K562 (cell line): Measurements from ENCODE around the gene OXLD1. TPM values are rescaled to one million over a fixed set of nuclear protein-coding genes. Genes with fewer than 3 reads are reported as not detected.

Experiments used
- CAMTA2 ChIP-seq: fragments of 250-450 bp; sonication (Bioruptor Pico); conservative IDR thresholded peaks from 2 replicates; pipeline ENCODE4 v1.5.1; 2022
- CHD1 ChIP-seq: fragments of 200-600 bp; sonication (generic); IDR thresholded peaks from one replicate; pipeline ENCODE4 v1.6.1; 2012; ENCODE audit warnings: mild to moderate bottlenecking, moderate library complexity, low read length, inconsistent platforms
- GTF2B ChIP-seq: IDR thresholded peaks from 2 replicates; pipeline ENCODE4 v1.6.1; 2011; ENCODE audit not compliant: insufficient read length; ENCODE audit errors: extremely low read depth
- HMGXB4 ChIP-seq: sonication (generic); formaldehyde crosslinking; IDR thresholded peaks from 2 replicates; pipeline ENCODE4 v1.8.1; 2023; ENCODE audit warnings: mild to moderate bottlenecking, missing genetic modification reagents
- JUND ChIP-seq, 2 experiments: IDR thresholded peaks; 2 replicates in 1 of 2; 3 replicates in 1 of 2; pipeline ENCODE4 v1.6.1; 2011; ENCODE audit warnings: borderline replicate concordance in 2 of 2, low read depth in 2 of 2, low read length in 2 of 2, improper control_type of control experiment in 1 of 2, missing biosample characterization in 1 of 2, missing genetic modification characterization in 1 of 2, missing genetic modification reagents in 1 of 2
- NR4A1 ChIP-seq, 2 experiments: fragments of 250-450 bp in 1 of 2; fragments of 450-650 bp in 1 of 2; sonication (Bioruptor Pico) in 1 of 2; IDR thresholded peaks; 2 replicates each; pipeline versions ENCODE4 v1.4.0 to v1.6.1; 2016 to 2020; ENCODE audit warnings: mild to moderate bottlenecking in 2 of 2, missing compliant biosample characterization in 1 of 2, missing genetic modification characterization in 1 of 2, moderate library complexity in 1 of 2
- PCBP1 ChIP-seq: fragments of 200-400 bp; formaldehyde crosslinking; IDR thresholded peaks from 2 replicates; pipeline ENCODE4 v1.6.1; 2018; ENCODE audit warnings: mild to moderate bottlenecking, low read depth, low read length; ENCODE audit not compliant: poor library complexity, severe bottlenecking
- POLR2A ChIP-seq: fragments of 450-650 bp; conservative IDR thresholded peaks from 2 replicates; pipeline ENCODE4 v1.6.1; 2016
- RAD51 ChIP-seq: fragments of 450-650 bp; IDR thresholded peaks from 2 replicates; pipeline ENCODE4 v1.7.1; 2016; ENCODE audit warnings: low read depth, mild to moderate bottlenecking, borderline replicate concordance
- USF1 ChIP-seq: sonication (generic); formaldehyde crosslinking; IDR thresholded peaks from 2 replicates; pipeline ENCODE4 v1.9.0; 2022; ENCODE audit warnings: mild to moderate bottlenecking, missing genetic modification reagents
- ZNF431 ChIP-seq: sonication (generic); formaldehyde crosslinking; IDR thresholded peaks from 2 replicates; pipeline ENCODE4 v1.8.0; 2022; ENCODE audit warnings: mild to moderate bottlenecking, missing genetic modification reagents
- ZNF551 ChIP-seq: fragments of 250-450 bp; sonication (Bioruptor Pico); IDR thresholded peaks from 2 replicates; pipeline ENCODE4 v1.5.0; 2021; ENCODE audit warnings: mild to moderate bottlenecking, moderate library complexity
- polyA plus RNA-seq, 8 experiments: library from polyadenylated mRNA; depleted of rRNA in 4 of 8; stranded (reverse) in 5 of 8; unstranded in 3 of 8; fragments of >200 nt; fragmentation: Nextera tagmentation in 2 of 8; fragmentation: Illumina TruSeq in 1 of 8; extraction: Ambion mirVana in 2 of 8; extraction: Trizol in 1 of 8; gene quantifications; 2 replicates each; pipeline versions ENCODE4 v1.2.1 to v1.2.3, GENCODE V29; 2011 to 2014; ENCODE audit warnings: inconsistent platforms in 1 of 8, missing spikeins in 1 of 8
- total RNA-seq, 7 experiments: library from RNA; depleted of rRNA in 6 of 7; stranded (reverse); fragments of >200 nt in 6 of 7; fragmentation: Illumina TruSeq in 2 of 7; extraction: Trizol in 2 of 7; gene quantifications; 2 replicates each; pipeline versions ENCODE4 v1.2.1 to v1.2.3, GENCODE V29; 2011 to 2021; ENCODE audit warnings: low replicate concordance in 1 of 7
- TF ChIP-seq, protein P1 (sequence below): fragments of 450-650 bp; formaldehyde crosslinking; IDR thresholded peaks from 2 replicates; pipeline ENCODE4 v1.4.0; 2022; ENCODE audit warnings: missing genetic modification characterization
- TF ChIP-seq, protein P2 (sequence below): sonication (generic); formaldehyde crosslinking; IDR thresholded peaks from 2 replicates; pipeline ENCODE4 v1.8.1; 2023; ENCODE audit warnings: mild to moderate bottlenecking, missing genetic modification reagents, moderate library complexity
- TF ChIP-seq, protein P3 (sequence below), 3 experiments: fragments of 200-800 bp in 1 of 3; sonication (Bioruptor generic) in 1 of 3; sonication (generic) in 1 of 3; formaldehyde crosslinking in 1 of 3; IDR thresholded peaks; 2 replicates each; pipeline versions ENCODE4 v1.6.1 to v1.8.0; 2016 to 2022; ENCODE audit warnings: mild to moderate bottlenecking in 2 of 3, missing compliant biosample characterization in 2 of 3, missing genetic modification characterization in 2 of 3, missing genetic modification reagents in 1 of 3
- TF ChIP-seq, protein P4 (sequence below): fragments of 450-650 bp; IDR thresholded peaks from 2 replicates; pipeline ENCODE4 v1.6.1; 2017; ENCODE audit warnings: mild to moderate bottlenecking, moderate library complexity

The OXLD1 gene
- total and polyA plus RNA-seq, 9 of the 15 experiments (the other 6 are each of a cell fraction or from before 2014, with no cell fraction given) = 4.4 to 115 (median 29.3) TPM

DNA sequence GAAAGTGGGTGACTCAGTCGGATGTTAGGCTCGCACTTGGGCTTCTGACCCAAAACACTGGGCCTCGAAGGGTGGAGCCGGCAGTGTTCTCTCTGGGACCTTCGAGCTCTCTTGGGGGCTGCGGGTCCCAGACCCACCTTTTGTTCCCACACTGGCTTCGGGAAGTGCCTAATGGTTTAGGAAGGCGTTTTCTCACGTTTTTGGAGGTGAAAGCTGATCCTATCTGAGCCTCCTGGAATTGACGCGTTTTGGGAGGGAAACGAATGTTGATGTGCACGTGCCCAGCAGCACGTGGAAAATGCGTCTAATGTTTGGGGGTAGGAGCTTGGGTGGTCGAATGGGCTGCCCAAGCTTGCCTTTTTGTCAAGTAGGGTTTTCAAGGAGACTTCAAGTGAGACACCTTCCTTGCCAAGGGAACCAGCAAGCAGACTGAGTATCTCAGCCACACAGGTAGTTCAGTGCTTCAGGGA is 18.1 kb upstream of the OXLD1 start (continued):
- TF ChIP-seq, protein P1, sequence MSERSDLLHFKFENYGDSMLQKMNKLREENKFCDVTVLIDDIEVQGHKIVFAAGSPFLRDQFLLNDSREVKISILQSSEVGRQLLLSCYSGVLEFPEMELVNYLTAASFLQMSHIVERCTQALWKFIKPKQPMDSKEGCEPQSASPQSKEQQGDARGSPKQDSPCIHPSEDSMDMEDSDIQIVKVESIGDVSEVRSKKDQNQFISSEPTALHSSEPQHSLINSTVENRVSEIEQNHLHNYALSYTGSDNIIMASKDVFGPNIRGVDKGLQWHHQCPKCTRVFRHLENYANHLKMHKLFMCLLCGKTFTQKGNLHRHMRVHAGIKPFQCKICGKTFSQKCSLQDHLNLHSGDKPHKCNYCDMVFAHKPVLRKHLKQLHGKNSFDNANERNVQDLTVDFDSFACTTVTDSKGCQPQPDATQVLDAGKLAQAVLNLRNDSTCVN = no peak
- peak; percentile 67; the same call in 1 of the 2 replicates for TF ChIP-seq HMGXB4 (CRISPR knock-in tag)
- no peak for TF ChIP-seq NR4A1 (CRISPR knock-in tag; IDR thresholded peaks at IDR 0.05)
- TF ChIP-seq NR4A1 (tag; IDR thresholded peaks at IDR 0.05) = no peak
- no peak for TF ChIP-seq CHD1
- TF ChIP-seq GTF2B = no peak
- TF ChIP-seq CAMTA2 (CRISPR knock-in tag) = no peak
- 0 out of 2 replicates have a peak, but pooled peaks have one; percentile 8 for TF ChIP-seq RAD51
- TF ChIP-seq POLR2A = no peak
- no peak for TF ChIP-seq PCBP1
- no peak for TF ChIP-seq ZNF431 (CRISPR knock-in tag)
- TF ChIP-seq USF1 (CRISPR knock-in tag) = peak; percentile 82
- TF ChIP-seq, protein P2, sequence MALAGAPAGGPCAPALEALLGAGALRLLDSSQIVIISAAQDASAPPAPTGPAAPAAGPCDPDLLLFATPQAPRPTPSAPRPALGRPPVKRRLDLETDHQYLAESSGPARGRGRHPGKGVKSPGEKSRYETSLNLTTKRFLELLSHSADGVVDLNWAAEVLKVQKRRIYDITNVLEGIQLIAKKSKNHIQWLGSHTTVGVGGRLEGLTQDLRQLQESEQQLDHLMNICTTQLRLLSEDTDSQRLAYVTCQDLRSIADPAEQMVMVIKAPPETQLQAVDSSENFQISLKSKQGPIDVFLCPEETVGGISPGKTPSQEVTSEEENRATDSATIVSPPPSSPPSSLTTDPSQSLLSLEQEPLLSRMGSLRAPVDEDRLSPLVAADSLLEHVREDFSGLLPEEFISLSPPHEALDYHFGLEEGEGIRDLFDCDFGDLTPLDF (CRISPR knock-in tag) = 0 out of 2 replicates have a peak, but pooled peaks have one; percentile 43
- TF ChIP-seq, protein P3, sequence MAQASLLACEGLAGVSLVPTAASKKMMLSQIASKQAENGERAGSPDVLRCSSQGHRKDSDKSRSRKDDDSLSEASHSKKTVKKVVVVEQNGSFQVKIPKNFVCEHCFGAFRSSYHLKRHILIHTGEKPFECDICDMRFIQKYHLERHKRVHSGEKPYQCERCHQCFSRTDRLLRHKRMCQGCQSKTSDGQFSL (CRISPR knock-in tag; IDR thresholded peaks at IDR 0.05) = 0 out of 2 replicates have a peak, but pooled peaks have one; percentile 22
- TF ChIP-seq, protein P3 (tag; IDR thresholded peaks at IDR 0.05) = no peak
- TF ChIP-seq, protein P4, sequence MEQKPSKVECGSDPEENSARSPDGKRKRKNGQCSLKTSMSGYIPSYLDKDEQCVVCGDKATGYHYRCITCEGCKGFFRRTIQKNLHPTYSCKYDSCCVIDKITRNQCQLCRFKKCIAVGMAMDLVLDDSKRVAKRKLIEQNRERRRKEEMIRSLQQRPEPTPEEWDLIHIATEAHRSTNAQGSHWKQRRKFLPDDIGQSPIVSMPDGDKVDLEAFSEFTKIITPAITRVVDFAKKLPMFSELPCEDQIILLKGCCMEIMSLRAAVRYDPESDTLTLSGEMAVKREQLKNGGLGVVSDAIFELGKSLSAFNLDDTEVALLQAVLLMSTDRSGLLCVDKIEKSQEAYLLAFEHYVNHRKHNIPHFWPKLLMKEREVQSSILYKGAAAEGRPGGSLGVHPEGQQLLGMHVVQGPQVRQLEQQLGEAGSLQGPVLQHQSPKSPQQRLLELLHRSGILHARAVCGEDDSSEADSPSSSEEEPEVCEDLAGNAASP = no peak
- TF ChIP-seq ZNF551 (CRISPR knock-in tag) = no peak
- no peak; the same call in 1 of the 2 replicates for TF ChIP-seq JUND (IDR thresholded peaks at IDR 0.05; ENCODE audit: borderline replicate concordance, low read depth, low read length)
- TF ChIP-seq JUND (tag; IDR thresholded peaks at IDR 0.05; ENCODE audit: borderline replicate concordance, low read depth, low read length) = no peak
